Left kidney (tissue), 2 donors: ENCODE results near the gene KASH5. TPM values are rescaled to one million over a fixed set of nuclear protein-coding genes. Genes with fewer than 3 reads are reported as not detected.

Experiments
- DNase-seq: peaks from one replicate; pipeline ENCODE4 v3.0.0-alpha.2; 2013
- polyA plus RNA-seq: library from polyadenylated mRNA; unstranded; fragments of 120-200 nt; gene quantifications from one replicate; pipeline ENCODE4 v1.2.1, GENCODE V29; 2013; ENCODE audit not compliant: insufficient read length

Gene KASH5
- polyA plus RNA-seq, 1 donor = 0.17 TPM

- DNase-seq = peak; percentile 79
Measured at GRCh38 chr19:49421039-49421877, 33.2 kb downstream of the KASH5 start.

- no peak for DNase-seq
Measured at GRCh38 chr19:49421878-49422202, 33.8 kb downstream of the KASH5 start.

GRCh38 chr19:49422407-49423070 is 34.5 kb downstream of the KASH5 start:
- no peak for DNase-seq

- DNase-seq = no peak
Measured at GRCh38 chr19:49423071-49423984, 35.3 kb downstream of the KASH5 start, which contains the start of gene PTH2. PTH2 (minus strand) TSS chr19:49423441; CDS start chr19:49423339, 102 bp downstream.

- no peak for DNase-seq
Measured at GRCh38 chr19:49423985-49424303, 35.9 kb downstream of the KASH5 start.

GRCh38 chr19:49425178-49425577 is 37.1 kb downstream of the KASH5 start, which contains the start of gene GFY:
GFY (plus strand) TSS chr19:49425388; CDS start chr19:49426431, 1,043 bp downstream.
- DNase-seq = no peak

GRCh38 chr19:49425922-49426592 is 38.0 kb downstream of the KASH5 start:
- no peak for DNase-seq

GRCh38 chr19:49427339-49427738 is 39.3 kb downstream of the KASH5 start:
- DNase-seq = no peak

- DNase-seq = no peak
Measured at GRCh38 chr19:49427855-49428546, 40.0 kb downstream of the KASH5 start.

GRCh38 chr19:49428547-49429451 is 40.8 kb downstream of the KASH5 start:
- DNase-seq = no peak

- no peak for DNase-seq
Measured at GRCh38 chr19:49430172-49430677, 42.2 kb downstream of the KASH5 start.

GRCh38 chr19:49430678-49431329 is 42.8 kb downstream of the KASH5 start:
- no peak for DNase-seq

GRCh38 chr19:49431330-49431749 is 43.3 kb downstream of the KASH5 start:
- DNase-seq = no peak

GRCh38 chr19:49432141-49433073 is 44.4 kb downstream of the KASH5 start:
- no peak for DNase-seq

- DNase-seq = no peak
Measured at GRCh38 chr19:49433240-49433901, 45.3 kb downstream of the KASH5 start.

- DNase-seq = no peak
Measured at GRCh38 chr19:49434907-49435583, 47.0 kb downstream of the KASH5 start.

GRCh38 chr19:49435670-49436069 is 47.6 kb downstream of the KASH5 start:
- DNase-seq = no peak
